HepG2 (cell line): ENCODE measurements around the gene ANAPC2. TPM values are rescaled to one million over a fixed set of nuclear protein-coding genes. Genes with fewer than 3 reads are reported as not detected.

ENCODE experiments used
- BRD4 ChIP-seq: sonication (generic); formaldehyde crosslinking; IDR thresholded peaks from 2 replicates; pipeline ENCODE4 v1.4.0; 2020; ENCODE audit warnings: missing genetic modification reagents
- CREM ChIP-seq, 2 experiments: sonication (generic) in 1 of 2; formaldehyde crosslinking in 1 of 2; IDR thresholded peaks; 2 replicates each; pipeline versions ENCODE4 v1.4.0 to v1.6.1; 2016 to 2020; ENCODE audit warnings: antibody characterized with exemption in 1 of 2, mild to moderate bottlenecking in 1 of 2, missing genetic modification reagents in 1 of 2
- KLF15 ChIP-seq: sonication (generic); formaldehyde crosslinking; IDR thresholded peaks from 2 replicates; pipeline ENCODE4 v1.8.1; 2023; ENCODE audit warnings: borderline replicate concordance, mild to moderate bottlenecking, inconsistent platforms, missing genetic modification reagents, mixed read lengths
- NAIF1 ChIP-seq: sonication (generic); formaldehyde crosslinking; IDR thresholded peaks from 2 replicates; pipeline ENCODE4 v1.5.0; 2020; ENCODE audit warnings: mild to moderate bottlenecking, missing genetic modification reagents, borderline replicate concordance
- THAP11 ChIP-seq: IDR thresholded peaks from 2 replicates; pipeline ENCODE4 v1.6.1; 2016; ENCODE audit warnings: missing biosample characterization, missing genetic modification reagents
- YY1 ChIP-seq: IDR thresholded peaks from 2 replicates; pipeline ENCODE4 v1.6.1; 2011; ENCODE audit warnings: low read length, low read depth, moderate library complexity, mild to moderate bottlenecking; ENCODE audit not compliant: insufficient read depth, insufficient replicate concordance
- ZNF577 ChIP-seq: sonication (generic); formaldehyde crosslinking; IDR thresholded peaks from 2 replicates; pipeline ENCODE4 v1.4.0; 2020; ENCODE audit warnings: mild to moderate bottlenecking, low read depth, missing genetic modification reagents, borderline replicate concordance
- ZXDC ChIP-seq: sonication (generic); formaldehyde crosslinking; IDR thresholded peaks from 2 replicates; pipeline ENCODE4 v1.5.0; 2020; ENCODE audit warnings: mild to moderate bottlenecking, missing genetic modification reagents
- polyA plus RNA-seq, 8 experiments: library from polyadenylated mRNA; depleted of rRNA in 3 of 8; stranded (reverse) in 7 of 8; unstranded in 1 of 8; fragments of >200 nt; fragmentation: Illumina TruSeq in 4 of 8; extraction: Trizol in 4 of 8; gene quantifications; 2 replicates each; pipeline versions ENCODE4 v1.2.1 to v1.2.3, GENCODE V29; 2011 to 2016; ENCODE audit warnings: low read depth in 4 of 8, missing spikeins in 1 of 8, mixed read lengths in 1 of 8; ENCODE audit not compliant: insufficient read depth in 1 of 8
- total RNA-seq, 5 experiments: library from RNA; depleted of rRNA; stranded (reverse); fragments of >200 nt; fragmentation: Illumina TruSeq; extraction: Trizol; gene quantifications; 2 replicates each; pipeline ENCODE4 v1.2.3, GENCODE V29; 2016; ENCODE audit warnings: low read depth in 1 of 5

The ANAPC2 gene
- total and polyA plus RNA-seq, 2 of the 13 experiments (the other 11 are each of a cell fraction or from before 2014, with no cell fraction given), result 12.3 to 15.4 TPM

DNA sequence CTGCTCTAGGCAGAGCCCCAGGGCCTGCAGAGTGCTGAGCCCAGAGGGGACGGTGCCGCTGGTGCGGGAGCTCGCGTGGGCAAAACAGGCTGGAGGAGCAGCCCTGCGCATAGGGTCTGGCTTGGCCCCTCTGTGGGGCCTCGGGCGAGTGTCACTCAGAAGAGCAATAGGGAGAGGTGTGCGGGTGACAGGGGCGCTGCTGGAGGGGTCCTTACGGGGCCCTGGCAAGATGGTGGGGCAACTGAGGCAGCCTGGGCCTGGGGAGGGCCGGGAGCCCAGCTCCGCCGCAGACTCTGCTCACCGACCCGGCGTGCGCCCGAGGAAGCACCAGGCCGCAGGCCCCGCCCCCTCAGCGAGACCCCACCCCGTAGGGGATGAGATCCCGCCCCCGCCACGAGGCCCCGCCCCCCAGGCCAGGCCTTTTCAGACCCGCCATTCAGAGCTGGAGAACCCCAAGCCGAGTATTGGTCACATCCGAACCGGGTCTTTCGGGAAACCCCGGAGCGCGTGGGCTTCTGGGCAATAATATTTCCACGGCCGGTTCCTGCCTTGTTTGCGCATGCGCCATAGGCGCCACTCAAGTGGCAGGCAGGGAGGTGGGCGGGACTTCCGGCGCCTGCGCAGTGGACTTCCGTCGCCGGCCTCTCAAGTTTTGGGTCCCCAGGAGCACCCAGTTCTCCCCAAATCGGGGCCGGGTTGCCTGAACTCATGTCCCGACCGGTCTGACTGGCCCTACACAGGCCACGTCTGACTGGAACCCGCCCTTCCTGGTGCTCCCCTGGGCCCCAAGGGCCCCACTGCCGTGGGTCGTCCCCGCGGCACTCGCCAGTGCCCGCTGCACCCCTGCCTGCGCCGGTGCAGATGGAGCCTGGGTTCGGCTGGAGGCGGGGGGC, 35.0 kb upstream of the ANAPC2 start (continued):
- peak; percentile 66 for TF ChIP-seq ZXDC
- peak; percentile 24; the same call in 1 of the 2 replicates for TF ChIP-seq CREM (IDR thresholded peaks at IDR 0.05)
- no peak for TF ChIP-seq CREM (CRISPR knock-in tag; IDR thresholded peaks at IDR 0.05)
- TF ChIP-seq KLF15 (CRISPR knock-in tag), result no peak
- TF ChIP-seq NAIF1 (CRISPR knock-in tag), result 0 out of 2 replicates have a peak, but pooled peaks have one; percentile 64
- peak; percentile 87 for TF ChIP-seq THAP11 (CRISPR knock-in tag)
- peak; percentile 84 for TF ChIP-seq YY1
- no peak for TF ChIP-seq BRD4
- no peak for TF ChIP-seq ZNF577 (CRISPR knock-in tag)
